ENCODE results near the gene LRRC42.

The LRRC42 gene, protein sequence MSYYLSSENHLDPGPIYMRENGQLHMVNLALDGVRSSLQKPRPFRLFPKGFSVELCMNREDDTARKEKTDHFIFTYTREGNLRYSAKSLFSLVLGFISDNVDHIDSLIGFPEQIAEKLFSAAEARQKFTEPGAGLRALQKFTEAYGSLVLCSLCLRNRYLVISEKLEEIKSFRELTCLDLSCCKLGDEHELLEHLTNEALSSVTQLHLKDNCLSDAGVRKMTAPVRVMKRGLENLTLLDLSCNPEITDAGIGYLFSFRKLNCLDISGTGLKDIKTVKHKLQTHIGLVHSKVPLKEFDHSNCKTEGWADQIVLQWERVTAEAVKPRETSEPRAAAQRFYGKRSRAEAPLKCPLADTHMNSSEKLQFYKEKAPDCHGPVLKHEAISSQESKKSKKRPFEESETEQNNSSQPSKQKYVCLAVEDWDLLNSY

DNA sequence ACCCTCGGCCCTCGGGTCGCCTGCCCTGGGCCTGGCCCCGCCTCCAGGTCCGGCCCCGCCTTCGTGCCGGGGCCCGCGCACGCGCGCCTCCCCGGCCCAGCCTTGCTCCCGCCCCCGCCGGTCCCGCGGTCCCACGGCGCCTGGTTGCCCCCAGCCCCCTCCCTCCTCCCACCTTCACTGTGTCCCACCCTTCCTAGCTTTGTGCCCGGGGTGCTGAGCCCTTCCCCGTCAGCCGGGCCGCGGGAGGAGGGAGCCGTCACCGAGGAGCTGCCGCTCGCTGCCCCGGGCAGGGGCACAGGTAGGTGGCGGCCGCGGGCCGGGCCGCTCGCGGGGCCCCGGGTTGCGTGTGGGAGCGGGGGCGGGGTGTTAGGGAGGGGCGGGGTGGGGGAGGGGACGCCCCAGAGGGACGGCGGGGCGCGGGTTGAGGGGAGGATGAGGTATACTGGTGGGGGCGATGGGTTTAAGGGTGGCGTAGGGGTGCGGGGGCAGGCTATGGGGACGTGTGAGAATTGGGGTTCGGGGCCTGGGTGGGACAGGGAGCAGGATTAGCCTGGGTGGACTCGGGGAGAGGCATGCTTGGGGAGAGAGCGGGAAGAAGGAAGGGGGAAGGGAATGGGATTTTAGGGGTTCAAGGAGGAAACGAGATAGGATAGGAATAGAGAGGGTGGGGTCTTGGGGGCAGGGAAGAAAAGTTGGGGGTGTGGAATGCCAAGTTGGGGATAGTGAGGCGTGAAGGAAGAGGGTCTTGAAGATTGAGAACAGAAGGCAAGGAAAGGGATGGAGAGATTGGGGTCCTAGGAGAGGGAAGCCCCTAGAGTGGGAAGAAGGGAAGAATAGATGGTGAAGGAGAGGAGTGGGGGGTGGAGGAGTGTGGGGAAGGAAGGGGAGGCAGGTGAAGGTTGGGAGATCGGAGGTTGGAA is at the start of gene LRRC42:
Gene LRRC42 (plus strand): TSS at position 99 of the 920 bp plus-strand sequence. CDS start 5,650 bp downstream, outside the sequence.
- no peak for DNase-seq (ENCODE audit: low read depth, low spot score)
- Histone ChIP-seq H3K9me3 (ENCODE audit: low read depth, low read length) (no peaks in the 10 kb centered on the region), H3K27ac (peak within 1 kb of the TSS; percentile 75), H3K36me3 (ENCODE audit: insufficient read depth, low read length) (peaks cover 22% of the 10 kb centered on the region), H3K9ac (ENCODE audit: insufficient read length) (peak within 1 kb of the TSS; percentile 82), H3K4me3 (peak within 1 kb of the TSS; percentile 98)
- TF ChIP-seq FOXP2 (optimal IDR thresholded peaks at IDR 0.05; ENCODE audit: control extremely low read depth, extremely low read length, insufficient read depth) = no peak
- TF ChIP-seq EZH2 (IDR thresholded peaks at IDR 0.05) = no peak
- TF ChIP-seq POLR2AphosphoS5 (IDR thresholded peaks at IDR 0.05; ENCODE audit: borderline replicate concordance, low read depth, low read length) = no peak; the same call in 1 of the 2 replicates

DNA sequence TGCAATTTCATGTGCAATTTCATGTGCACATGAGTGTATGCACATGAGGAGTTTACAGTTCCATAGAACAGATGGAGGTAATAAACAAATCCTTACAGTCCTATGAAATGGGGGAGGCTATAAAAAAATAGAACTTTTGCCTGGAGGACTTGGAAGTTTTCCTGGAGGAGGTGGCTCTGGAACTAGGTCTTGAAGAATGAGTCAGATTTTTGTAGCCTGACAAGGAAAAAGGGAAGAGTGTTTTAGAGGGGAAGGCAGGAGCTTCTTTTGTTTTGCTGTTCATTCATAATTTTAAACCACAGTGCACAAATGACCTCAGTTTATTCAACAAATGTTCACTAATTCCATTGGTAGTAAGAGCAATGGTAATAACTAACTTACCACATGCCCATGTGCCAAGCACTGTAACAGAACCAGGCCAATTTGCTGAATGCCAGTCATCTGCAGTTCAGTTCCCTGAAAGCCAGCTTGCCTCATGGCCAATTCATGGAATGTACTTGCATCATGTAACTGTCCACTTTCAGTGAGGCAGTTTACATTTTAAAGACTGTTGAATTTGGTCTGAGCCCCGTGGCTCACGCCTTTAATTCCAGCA is 49.4 kb upstream of the LRRC42 start:
- H3K36me3 ChIP-seq (ENCODE audit: insufficient read depth, low read length) = no peaks in the 10 kb centered on the region
- no peak for DNase-seq (ENCODE audit: low read depth, low spot score)
- peak overlapping the region; percentile 71 for H3K27ac ChIP-seq
- TF ChIP-seq FOXP2 (optimal IDR thresholded peaks at IDR 0.05; ENCODE audit: control extremely low read depth, extremely low read length, insufficient read depth) (no peak), EZH2 (IDR thresholded peaks at IDR 0.05) (no peak), POLR2AphosphoS5 (IDR thresholded peaks at IDR 0.05; ENCODE audit: borderline replicate concordance, low read depth, low read length) (no peak)
- H3K4me3 ChIP-seq = no peak overlapping the region
- peak overlapping the region; percentile 11 for H3K9ac ChIP-seq (ENCODE audit: insufficient read length)
- no peaks in the 10 kb centered on the region for H3K9me3 ChIP-seq (ENCODE audit: low read depth, low read length)

DNA sequence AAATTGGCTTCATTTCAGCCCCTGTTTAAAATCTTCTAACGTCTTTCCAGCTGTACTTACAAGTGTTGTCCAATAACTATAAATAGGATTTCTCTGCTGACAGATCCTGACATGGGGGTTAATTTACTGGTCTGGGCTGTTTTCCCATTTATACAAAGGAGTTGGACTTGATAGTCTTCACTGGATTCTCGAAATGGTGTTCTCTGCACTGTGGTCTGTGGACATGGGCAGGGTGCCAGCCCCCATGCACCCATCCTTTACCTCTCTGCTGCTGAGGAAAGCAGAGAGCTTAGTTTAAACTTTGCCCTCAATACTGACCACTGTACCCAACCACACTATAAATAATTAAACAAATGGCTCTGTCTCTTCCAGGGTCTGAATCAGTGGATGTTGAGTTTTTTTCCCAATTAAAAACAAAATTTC is 46.9 kb upstream of the LRRC42 start:
- TF ChIP-seq EZH2 (IDR thresholded peaks at IDR 0.05) = no peak
- no peak for TF ChIP-seq FOXP2 (optimal IDR thresholded peaks at IDR 0.05; ENCODE audit: control extremely low read depth, extremely low read length, insufficient read depth)
- TF ChIP-seq POLR2AphosphoS5 (IDR thresholded peaks at IDR 0.05; ENCODE audit: borderline replicate concordance, low read depth, low read length) = no peak
- DNase-seq (ENCODE audit: low read depth, low spot score) = no peak
- no peaks in the 10 kb centered on the region for H3K36me3 ChIP-seq (ENCODE audit: insufficient read depth, low read length)
- no peak overlapping the region for H3K4me3 ChIP-seq
- H3K27ac ChIP-seq = no peak overlapping the region
- H3K9me3 ChIP-seq (ENCODE audit: low read depth, low read length) = no peaks in the 10 kb centered on the region
- no peak overlapping the region for H3K9ac ChIP-seq (ENCODE audit: insufficient read length)

DNA sequence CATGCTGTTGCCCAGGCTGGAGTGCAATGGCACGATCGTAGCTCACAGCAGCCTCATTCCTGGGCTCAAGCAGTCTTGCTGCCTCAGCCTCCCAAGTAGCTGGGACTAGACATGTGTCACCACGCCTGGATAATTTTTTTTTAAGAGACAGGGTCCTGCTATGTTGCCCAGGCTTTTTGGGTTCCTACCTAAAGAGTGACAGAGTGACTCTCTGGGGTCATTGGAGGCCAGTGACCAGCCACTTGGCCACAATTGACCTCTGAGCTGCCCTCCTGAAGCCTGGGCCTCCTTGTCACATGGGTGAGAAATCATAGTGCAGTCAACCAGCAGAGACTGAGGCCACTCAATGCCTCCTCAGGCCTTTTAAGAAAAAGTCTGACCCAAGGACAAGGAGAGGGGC is 46.4 kb upstream of the LRRC42 start:
- Histone ChIP-seq H3K9ac (ENCODE audit: insufficient read length) (no peak overlapping the region), H3K9me3 (ENCODE audit: low read depth, low read length) (no peaks in the 10 kb centered on the region)
- DNase-seq (ENCODE audit: low read depth, low spot score) = no peak

DNA sequence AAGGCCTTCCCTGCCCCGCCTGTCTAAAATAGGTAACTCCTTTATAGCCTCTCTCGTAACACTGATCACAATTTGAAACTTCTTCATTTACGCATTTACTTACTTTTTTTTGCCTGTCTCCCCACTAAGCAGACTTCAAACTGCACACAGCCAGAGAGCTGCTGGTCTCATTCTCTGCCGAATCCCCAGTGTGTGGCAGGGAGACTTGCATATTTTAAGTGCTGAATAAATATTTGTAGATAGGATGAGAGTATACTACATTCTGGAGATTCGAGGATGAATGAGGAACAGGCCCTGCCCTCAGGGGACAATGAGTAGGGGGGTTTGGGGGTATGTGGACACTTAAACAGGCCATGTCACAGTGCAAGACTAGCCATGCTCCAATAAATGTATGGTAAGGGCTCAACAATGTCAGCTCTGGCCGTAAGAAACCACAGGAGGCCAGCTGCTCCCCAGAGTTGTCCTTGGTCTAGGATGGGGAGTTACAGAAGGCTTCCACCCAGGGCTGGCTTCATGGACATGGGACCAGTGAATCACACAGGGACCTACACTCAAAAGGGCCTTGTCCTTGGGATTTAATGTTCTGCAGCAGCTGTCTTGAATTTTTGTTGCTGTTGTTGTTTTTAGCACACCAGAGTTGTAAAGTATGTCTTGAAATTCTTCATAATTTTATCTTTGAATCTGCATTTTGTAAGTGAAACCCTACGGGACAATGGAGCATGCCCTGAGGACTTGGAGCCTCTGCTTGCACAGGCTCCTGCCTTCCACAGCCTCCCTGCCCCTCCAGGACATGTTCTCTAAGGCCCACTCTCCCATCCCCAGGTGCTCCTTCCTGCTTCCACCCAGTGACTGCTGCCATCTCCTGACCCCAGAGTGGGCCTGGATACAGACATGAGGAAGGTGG is 43.7 kb upstream of the LRRC42 start:
- Histone ChIP-seq H3K9me3 (ENCODE audit: low read depth, low read length) (no peaks in the 10 kb centered on the region), H3K9ac (ENCODE audit: insufficient read length) (no peak overlapping the region), H3K4me3 (no peak overlapping the region), H3K36me3 (ENCODE audit: insufficient read depth, low read length) (no peaks in the 10 kb centered on the region), H3K27ac (no peak overlapping the region)
- DNase-seq (ENCODE audit: low read depth, low spot score) = no peak
- TF ChIP-seq FOXP2 (optimal IDR thresholded peaks at IDR 0.05; ENCODE audit: control extremely low read depth, extremely low read length, insufficient read depth) = no peak
- TF ChIP-seq POLR2AphosphoS5 (IDR thresholded peaks at IDR 0.05; ENCODE audit: borderline replicate concordance, low read depth, low read length) = no peak
- TF ChIP-seq EZH2 (IDR thresholded peaks at IDR 0.05) = no peak

More for the DNA sequence above, 46.4 kb upstream of the LRRC42 start:
- TF ChIP-seq FOXP2 (optimal IDR thresholded peaks at IDR 0.05; ENCODE audit: control extremely low read depth, extremely low read length, insufficient read depth) = no peak
- TF ChIP-seq EZH2 (IDR thresholded peaks at IDR 0.05) = no peak
- no peak for TF ChIP-seq POLR2AphosphoS5 (IDR thresholded peaks at IDR 0.05; ENCODE audit: borderline replicate concordance, low read depth, low read length)
- H3K36me3 ChIP-seq (ENCODE audit: insufficient read depth, low read length) = no peaks in the 10 kb centered on the region
- no peak overlapping the region for H3K27ac ChIP-seq
- no peak overlapping the region for H3K4me3 ChIP-seq

DNA sequence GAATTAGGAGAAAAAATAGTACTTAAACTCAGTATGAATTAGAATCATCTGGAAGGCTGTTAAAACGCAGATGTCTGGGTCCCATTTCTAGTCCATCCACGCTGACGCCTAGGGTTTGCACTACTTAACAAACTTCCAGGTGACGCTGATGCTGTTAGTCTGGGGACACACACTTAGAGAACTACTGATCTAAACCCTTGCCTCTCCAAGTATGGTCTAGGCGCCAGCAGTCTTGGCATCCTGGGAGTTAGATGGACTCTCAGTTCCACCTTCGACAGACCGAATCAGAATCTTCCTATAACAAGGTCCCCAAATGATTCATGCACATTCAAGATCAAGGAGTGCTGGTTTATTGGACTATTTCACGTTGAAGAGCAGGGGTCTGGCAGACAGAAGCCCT is 40.6 kb upstream of the LRRC42 start:
- no peak overlapping the region for H3K27ac ChIP-seq
- H3K36me3 ChIP-seq (ENCODE audit: insufficient read depth, low read length) = no peaks in the 10 kb centered on the region
- no peak overlapping the region for H3K9ac ChIP-seq (ENCODE audit: insufficient read length)
- no peak for DNase-seq (ENCODE audit: low read depth, low spot score)
- H3K9me3 ChIP-seq (ENCODE audit: low read depth, low read length) = no peaks in the 10 kb centered on the region
- TF ChIP-seq FOXP2 (optimal IDR thresholded peaks at IDR 0.05; ENCODE audit: control extremely low read depth, extremely low read length, insufficient read depth) (no peak), POLR2AphosphoS5 (IDR thresholded peaks at IDR 0.05; ENCODE audit: borderline replicate concordance, low read depth, low read length) (no peak), EZH2 (IDR thresholded peaks at IDR 0.05) (no peak)
- no peak overlapping the region for H3K4me3 ChIP-seq

DNA sequence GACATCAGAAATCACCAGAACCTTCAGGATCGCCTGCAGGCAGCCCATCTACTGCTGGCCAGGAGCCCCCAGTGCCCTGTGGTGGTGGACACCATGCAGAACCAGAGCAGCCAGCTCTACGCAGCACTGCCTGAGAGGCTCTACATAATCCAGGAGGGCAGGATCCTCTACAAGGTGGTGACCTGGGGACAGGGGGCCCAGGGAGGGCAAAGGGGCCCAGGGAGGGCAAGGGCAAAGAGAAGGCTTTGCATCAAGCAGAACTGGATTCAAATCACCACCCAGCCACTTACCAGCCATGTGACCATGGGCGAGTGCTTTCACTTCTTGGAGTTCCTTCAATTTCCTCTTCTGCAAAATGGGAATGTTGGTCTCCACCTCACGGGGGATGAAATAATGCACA is 40.0 kb upstream of the LRRC42 start:
- Histone ChIP-seq H3K27ac (no peak overlapping the region), H3K4me3 (no peak overlapping the region), H3K9me3 (ENCODE audit: low read depth, low read length) (no peaks in the 10 kb centered on the region), H3K9ac (ENCODE audit: insufficient read length) (no peak overlapping the region), H3K36me3 (ENCODE audit: insufficient read depth, low read length) (no peaks in the 10 kb centered on the region)
- no peak for DNase-seq (ENCODE audit: low read depth, low spot score)
- no peak for TF ChIP-seq FOXP2 (optimal IDR thresholded peaks at IDR 0.05; ENCODE audit: control extremely low read depth, extremely low read length, insufficient read depth)
- no peak for TF ChIP-seq EZH2 (IDR thresholded peaks at IDR 0.05)
- TF ChIP-seq POLR2AphosphoS5 (IDR thresholded peaks at IDR 0.05; ENCODE audit: borderline replicate concordance, low read depth, low read length) = no peak

Data from SK-N-MC (cell line).